Esophagus muscularis mucosa (tissue), 4 donors: ENCODE results near the gene PTH2R.
"Not testable (repeated sequence)": the region's sequence is repeated elsewhere in the genome, so short reads cannot be mapped to it uniquely, and the experiment has no call there.

ENCODE experiments used
- EP300 ChIP-seq: sonication (generic); formaldehyde crosslinking; IDR thresholded peaks from one replicate; pipeline ENCODE4 v1.6.1; 2017; ENCODE audit warnings: antibody characterized with exemption
- POLR2A ChIP-seq: fragments of 450-650 bp; IDR thresholded peaks from one replicate; pipeline ENCODE4 v1.6.1; 2017; ENCODE audit warnings: antibody characterized with exemption, moderate library complexity, mild to moderate bottlenecking, low read depth
- POLR2AphosphoS5 ChIP-seq, 2 donors: sonication (generic); formaldehyde crosslinking; IDR thresholded peaks; one replicate each; pipeline ENCODE4 v1.6.1; 2017; ENCODE audit warnings: antibody characterized with exemption in 2 of 2
- TF ChIP-seq, protein P1 (sequence below), 3 experiments: fragments of 200-600 bp in 2 of 3; fragments of 450-650 bp in 1 of 3; sonication (generic) in 2 of 3; IDR thresholded peaks; one replicate each; pipeline ENCODE4 v1.5.1; 2017 to 2019; ENCODE audit warnings: antibody characterized with exemption in 3 of 3, mild to moderate bottlenecking in 2 of 3, moderate library complexity in 1 of 3

- not testable (repeated sequence) for TF ChIP-seq POLR2AphosphoS5 (IDR thresholded peaks at IDR 0.05); POLR2A; EP300
- TF ChIP-seq, protein P1, sequence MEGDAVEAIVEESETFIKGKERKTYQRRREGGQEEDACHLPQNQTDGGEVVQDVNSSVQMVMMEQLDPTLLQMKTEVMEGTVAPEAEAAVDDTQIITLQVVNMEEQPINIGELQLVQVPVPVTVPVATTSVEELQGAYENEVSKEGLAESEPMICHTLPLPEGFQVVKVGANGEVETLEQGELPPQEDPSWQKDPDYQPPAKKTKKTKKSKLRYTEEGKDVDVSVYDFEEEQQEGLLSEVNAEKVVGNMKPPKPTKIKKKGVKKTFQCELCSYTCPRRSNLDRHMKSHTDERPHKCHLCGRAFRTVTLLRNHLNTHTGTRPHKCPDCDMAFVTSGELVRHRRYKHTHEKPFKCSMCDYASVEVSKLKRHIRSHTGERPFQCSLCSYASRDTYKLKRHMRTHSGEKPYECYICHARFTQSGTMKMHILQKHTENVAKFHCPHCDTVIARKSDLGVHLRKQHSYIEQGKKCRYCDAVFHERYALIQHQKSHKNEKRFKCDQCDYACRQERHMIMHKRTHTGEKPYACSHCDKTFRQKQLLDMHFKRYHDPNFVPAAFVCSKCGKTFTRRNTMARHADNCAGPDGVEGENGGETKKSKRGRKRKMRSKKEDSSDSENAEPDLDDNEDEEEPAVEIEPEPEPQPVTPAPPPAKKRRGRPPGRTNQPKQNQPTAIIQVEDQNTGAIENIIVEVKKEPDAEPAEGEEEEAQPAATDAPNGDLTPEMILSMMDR (IDR thresholded peaks at IDR 0.05): not testable (repeated sequence)
Measured at GRCh38 chr2:208505365-208505764, 98.8 kb downstream of the PTH2R start.
